ENCODE measurements around the gene RASAL1. TPM values are rescaled to one million over a fixed set of nuclear protein-coding genes. Genes with fewer than 3 reads are reported as not detected.

The RASAL1 gene
- 1 to 10 TPM in 3 of 4 donors, under 1 TPM in 1; 0.85 to 4.4 (median 3.9) TPM for total RNA-seq

- peak; percentile 65 to 80 (median 79) for DNase-seq
- H3K4me1 ChIP-seq = peaks cover 0 to 18% (median 6%) of the 10 kb centered on the region in 4 donors
- H3K4me3 ChIP-seq = peak within 1 kb of the TSS; percentile 22 to 46 (median 35)
- H3K9me3 ChIP-seq = no peaks in the 10 kb centered on the region
- no peak for TF ChIP-seq POLR2A (IDR thresholded peaks at IDR 0.05)
- peak; percentile 22 to 51 (median 40) for TF ChIP-seq CTCF (IDR thresholded peaks at IDR 0.05)
- H3K27ac ChIP-seq = peak within 1 kb of the TSS in 3 of 4 donors; percentile 15 to 50 (median 25)
- H3K27me3 ChIP-seq = no peaks in the 10 kb centered on the region
- no peaks in the 10 kb centered on the region for H3K36me3 ChIP-seq
Observed at GRCh38 chr12:113135178-113136127, at the start of gene RASAL1. Gene RASAL1 (minus strand): TSS chr12:113135761. CDS start chr12:113135462, 299 bp downstream.

GRCh38 chr12:113184900-113185179 lies 49.3 kb upstream of the RASAL1 start:
- DNase-seq = peak; percentile 87 to 95 (median 94)
- no peak for TF ChIP-seq CTCF (IDR thresholded peaks at IDR 0.05)
- TF ChIP-seq POLR2A (IDR thresholded peaks at IDR 0.05) = no peak

GRCh38 chr12:113184098-113184899 lies 48.7 kb upstream of the RASAL1 start:
- Histone ChIP-seq H3K4me3 (peak overlapping the region; percentile 67 to 98 (median 91)), H3K27ac (peak overlapping the region; percentile 89 to 99 (median 94)), H3K36me3 (peaks cover 0 to 19% (median 0%) of the 10 kb centered on the region in 3 donors), H3K9me3 (no peaks in the 10 kb centered on the region), H3K27me3 (no peaks in the 10 kb centered on the region), H3K4me1 (peaks cover 0 to 20% (median 17%) of the 10 kb centered on the region in 4 donors)
- DNase-seq = no peak
- no peak for TF ChIP-seq POLR2A (IDR thresholded peaks at IDR 0.05)
- TF ChIP-seq CTCF (IDR thresholded peaks at IDR 0.05) = no peak

More at GRCh38 chr12:113184900-113185179, 49.3 kb upstream of the RASAL1 start:
- H3K9me3 ChIP-seq = no peaks in the 10 kb centered on the region
- peaks cover 0 to 19% (median 0%) of the 10 kb centered on the region in 3 donors for H3K36me3 ChIP-seq
- peaks cover 0 to 20% (median 17%) of the 10 kb centered on the region in 4 donors for H3K4me1 ChIP-seq
- H3K27ac ChIP-seq = peak overlapping the region; percentile 89 to 99 (median 94)
- peak overlapping the region; percentile 67 to 98 (median 91) for H3K4me3 ChIP-seq
- H3K27me3 ChIP-seq = no peaks in the 10 kb centered on the region

- Histone ChIP-seq H3K27me3 (no peaks in the 10 kb centered on the region), H3K36me3 (peaks cover 0 to 31% (median 0%) of the 10 kb centered on the region in 3 donors), H3K9me3 (no peaks in the 10 kb centered on the region), H3K4me1 (peaks cover 0 to 20% (median 17%) of the 10 kb centered on the region in 4 donors), H3K27ac (no peak overlapping the region), H3K4me3 (no peak overlapping the region)
- no peak for DNase-seq
- TF ChIP-seq POLR2A (IDR thresholded peaks at IDR 0.05) = no peak
- TF ChIP-seq CTCF (IDR thresholded peaks at IDR 0.05) = no peak
Observed at GRCh38 chr12:113183030-113183589, 47.5 kb upstream of the RASAL1 start.

GRCh38 chr12:113181975-113182374 lies 46.4 kb upstream of the RASAL1 start:
- Histone ChIP-seq H3K36me3 (peaks cover 0 to 42% (median 0%) of the 10 kb centered on the region in 3 donors), H3K9me3 (no peaks in the 10 kb centered on the region), H3K4me3 (no peak overlapping the region), H3K27ac (no peak overlapping the region), H3K27me3 (no peaks in the 10 kb centered on the region), H3K4me1 (peaks cover 0 to 17% (median 14%) of the 10 kb centered on the region in 4 donors)
- no peak for DNase-seq
- TF ChIP-seq POLR2A (IDR thresholded peaks at IDR 0.05) = no peak
- TF ChIP-seq CTCF (IDR thresholded peaks at IDR 0.05) = no peak

Data from Peyer's patch (tissue), 4 donors.